Effector memory CD8-positive, alpha-beta T cell (primary cell): ENCODE measurements around the gene SLK.

Experiments
- ATAC-seq: fragments of 150-1000 bp; cut with Tn5 transposase; replicated peaks from 2 replicates; pipeline ENCODE4 v1.10.0; 2021; ENCODE audit warnings: mild to moderate bottlenecking, moderate library complexity
- DNase-seq, 3 experiments: peaks; one replicate each; pipeline ENCODE4 v3.0.0; 2021
- H3K27ac Mint-ChIP-seq, 2 donors: one replicate each; pipeline ENCODE4 v1.8.0; 2022; ENCODE audit warnings: mild to moderate bottlenecking in 2 of 2, mixed read lengths in 2 of 2, moderate library complexity in 2 of 2
- H3K27me3 Mint-ChIP-seq, 2 donors: one replicate each; pipeline ENCODE4 v1.8.0; 2022; ENCODE audit warnings: mixed read lengths in 2 of 2
- H3K36me3 Mint-ChIP-seq: one replicate; pipeline ENCODE4 v1.8.0; 2022; ENCODE audit warnings: mild to moderate bottlenecking, moderate library complexity, mixed read lengths; ENCODE audit not compliant: insufficient read depth
- H3K4me1 Mint-ChIP-seq, 2 donors: one replicate each; pipeline ENCODE4 v1.8.0; 2022; ENCODE audit warnings: low read depth in 2 of 2, mixed read lengths in 2 of 2
- H3K4me3 Mint-ChIP-seq, 2 donors: one replicate each; pipeline ENCODE4 v1.8.0; 2022; ENCODE audit warnings: mild to moderate bottlenecking in 2 of 2, mixed read lengths in 2 of 2, moderate library complexity in 2 of 2
- H3K9me3 Mint-ChIP-seq, 2 donors: one replicate each; pipeline ENCODE4 v1.8.0; 2022; ENCODE audit warnings: mixed read lengths in 2 of 2

The SLK gene

GRCh38 chr10:103983367-103983911 is 16.5 kb downstream of the SLK start:
- ATAC-seq = peak; percentile 89
- Mint-ChIP-seq H3K27ac (peak overlapping the region; percentile 49 to 80), H3K27me3 (no peaks in the 10 kb centered on the region), H3K36me3 (peaks cover 9% of the 10 kb centered on the region), H3K4me3 (peak overlapping the region; percentile 57 to 73), H3K4me1 (peaks cover 46 to 70% of the 10 kb centered on the region in 2 donors), H3K9me3 (no peaks in the 10 kb centered on the region)
- DNase-seq = peak in 2 of 3 experiments; percentile 4 to 14

DNA sequence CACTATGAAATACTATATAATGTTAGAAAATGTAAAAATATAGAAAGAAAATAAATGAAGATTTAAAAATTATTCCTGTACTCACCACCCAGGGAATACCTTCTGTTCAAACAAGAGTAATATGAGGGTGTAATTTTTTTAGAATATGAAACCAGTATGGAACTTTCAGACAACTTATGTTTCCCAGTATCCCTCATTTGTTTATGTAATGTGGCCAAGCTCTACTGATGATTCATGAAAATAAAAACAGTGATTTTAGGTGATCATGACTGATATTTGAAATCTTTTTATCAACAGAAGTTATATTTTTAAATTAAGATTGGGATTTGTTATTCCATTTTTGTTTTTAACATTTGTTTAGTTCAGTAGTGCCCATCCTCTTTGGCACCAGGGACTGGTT is 18.8 kb downstream of the SLK start:
- no peak overlapping the region for H3K4me3 Mint-ChIP-seq
- DNase-seq = no peak
- peaks cover 3% of the 10 kb centered on the region for H3K36me3 Mint-ChIP-seq
- H3K27ac Mint-ChIP-seq = peak overlapping the region in 1 of 2 donors; percentile 80
- no peak for ATAC-seq
- H3K9me3 Mint-ChIP-seq = no peaks in the 10 kb centered on the region
- peaks cover 46 to 73% of the 10 kb centered on the region in 2 donors for H3K4me1 Mint-ChIP-seq
- H3K27me3 Mint-ChIP-seq = no peaks in the 10 kb centered on the region

GRCh38 chr10:103986360-103986759 is 19.4 kb downstream of the SLK start:
- ATAC-seq (peak; percentile 67), DNase-seq (peak in 2 of 3 experiments; percentile 7 to 14)
- peaks cover 41 to 68% of the 10 kb centered on the region in 2 donors for H3K4me1 Mint-ChIP-seq
- H3K9me3 Mint-ChIP-seq = no peaks in the 10 kb centered on the region
- H3K27me3 Mint-ChIP-seq = no peaks in the 10 kb centered on the region
- peak overlapping the region; percentile 31 to 40 for H3K4me3 Mint-ChIP-seq
- peaks cover 5% of the 10 kb centered on the region for H3K36me3 Mint-ChIP-seq
- H3K27ac Mint-ChIP-seq = peak overlapping the region; percentile 80 to 94

DNA sequence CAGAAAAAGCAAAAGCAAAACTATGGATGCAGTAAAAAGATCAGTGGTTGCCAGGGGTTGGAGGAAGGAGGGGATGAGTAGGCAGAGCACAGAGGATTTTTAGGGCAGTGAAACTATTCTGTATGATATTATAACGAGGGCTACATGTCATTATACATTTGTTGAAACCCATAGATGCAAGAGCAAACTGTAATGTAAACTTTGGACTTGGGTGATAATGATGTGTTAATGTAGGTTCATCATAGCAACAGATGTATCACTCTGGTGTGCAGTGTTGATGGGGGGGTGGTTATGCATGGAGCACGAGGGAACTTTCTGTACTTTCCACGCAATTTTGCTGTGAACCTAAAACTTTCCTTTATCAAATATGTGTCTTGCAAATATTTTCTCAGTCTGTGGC is 23.2 kb downstream of the SLK start:
- Mint-ChIP-seq H3K4me1 (peaks cover 23 to 49% of the 10 kb centered on the region in 2 donors), H3K4me3 (peak overlapping the region; percentile 40 to 55), H3K9me3 (no peaks in the 10 kb centered on the region), H3K27me3 (no peaks in the 10 kb centered on the region), H3K27ac (peak overlapping the region; percentile 13 to 62), H3K36me3 (peaks cover 33% of the 10 kb centered on the region)
- DNase-seq = no peak
- ATAC-seq = peak; percentile 38

GRCh38 chr10:103990531-103990930 is 23.6 kb downstream of the SLK start:
- Mint-ChIP-seq H3K9me3 (no peaks in the 10 kb centered on the region), H3K36me3 (peaks cover 33% of the 10 kb centered on the region), H3K27me3 (no peaks in the 10 kb centered on the region), H3K4me1 (peaks cover 22 to 49% of the 10 kb centered on the region in 2 donors), H3K27ac (peak overlapping the region in 1 of 2 donors; percentile 13), H3K4me3 (no peak overlapping the region)
- no peak for ATAC-seq
- DNase-seq = no peak

DNA sequence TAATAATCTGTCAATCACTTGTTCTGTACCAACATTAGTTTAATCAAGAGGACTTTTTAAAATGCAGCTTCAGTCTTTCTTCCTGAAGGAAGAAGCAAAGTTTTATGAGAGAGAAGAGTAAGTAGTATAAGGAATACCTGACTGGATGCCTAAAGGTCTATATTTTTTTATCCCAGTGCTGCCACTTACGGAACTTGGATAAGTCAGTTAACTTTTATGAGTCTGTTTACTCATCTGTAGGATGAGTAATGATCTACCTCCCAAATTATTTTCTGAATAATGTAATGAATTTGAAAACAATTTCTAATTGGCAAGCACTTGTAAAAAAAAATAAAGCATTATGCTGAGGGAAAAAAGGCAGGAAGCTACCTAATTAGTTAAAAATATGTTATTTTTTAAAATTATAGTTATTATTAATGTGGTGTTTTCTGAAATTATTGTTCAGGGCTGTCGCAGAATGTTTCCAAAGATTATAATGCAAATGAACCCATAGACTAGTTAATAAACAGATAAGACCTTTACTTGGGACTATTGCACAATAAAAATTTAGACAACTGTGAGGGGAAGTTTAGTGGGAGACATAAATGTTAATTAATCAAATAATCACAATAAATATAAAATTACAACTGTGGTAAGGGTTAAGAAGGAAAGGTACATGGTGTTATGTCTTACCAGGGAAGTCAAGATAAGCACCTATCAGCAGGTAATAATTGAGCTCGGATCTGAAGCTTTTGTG is 24.6 kb downstream of the SLK start:
- Mint-ChIP-seq H3K4me3 (no peak overlapping the region), H3K27ac (no peak overlapping the region), H3K9me3 (no peaks in the 10 kb centered on the region), H3K27me3 (no peaks in the 10 kb centered on the region), H3K36me3 (peaks cover 37% of the 10 kb centered on the region), H3K4me1 (peaks cover 22 to 46% of the 10 kb centered on the region in 2 donors)
- no peak for ATAC-seq
- no peak for DNase-seq

GRCh38 chr10:103995134-103995533 is 28.2 kb downstream of the SLK start:
- no peak overlapping the region for H3K4me3 Mint-ChIP-seq
- DNase-seq (no peak), ATAC-seq (peak; percentile 19)
- no peaks in the 10 kb centered on the region for H3K27me3 Mint-ChIP-seq
- H3K27ac Mint-ChIP-seq = peak overlapping the region; percentile 74 to 89
- no peaks in the 10 kb centered on the region for H3K9me3 Mint-ChIP-seq
- H3K4me1 Mint-ChIP-seq = peaks cover 7 to 28% of the 10 kb centered on the region in 2 donors
- H3K36me3 Mint-ChIP-seq = peaks cover 68% of the 10 kb centered on the region

DNA sequence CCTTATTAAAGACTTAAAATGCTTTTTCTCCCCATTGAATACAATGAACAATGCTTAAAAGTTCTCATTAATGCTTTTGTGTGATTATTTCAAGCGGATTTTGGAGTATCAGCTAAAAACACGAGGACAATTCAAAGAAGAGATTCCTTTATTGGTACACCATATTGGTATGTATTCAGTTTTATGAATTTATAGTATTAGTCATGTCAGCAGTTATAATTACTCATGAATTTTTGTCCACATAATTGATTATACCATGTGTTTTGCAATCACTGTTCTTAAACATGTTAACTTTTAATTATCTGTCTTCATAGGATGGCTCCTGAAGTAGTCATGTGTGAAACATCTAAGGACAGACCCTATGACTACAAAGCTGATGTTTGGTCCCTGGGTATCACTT is 31.9 kb downstream of the SLK start:
- ATAC-seq (no peak), DNase-seq (no peak)
- Mint-ChIP-seq H3K9me3 (no peaks in the 10 kb centered on the region), H3K4me3 (no peak overlapping the region), H3K4me1 (peaks cover 5 to 27% of the 10 kb centered on the region in 2 donors), H3K36me3 (peaks cover 68% of the 10 kb centered on the region), H3K27me3 (no peaks in the 10 kb centered on the region), H3K27ac (no peak overlapping the region)

GRCh38 chr10:104002911-104003310 is 36.0 kb downstream of the SLK start:
- no peak for ATAC-seq
- peak overlapping the region in 1 of 2 donors; percentile 20 for H3K27ac Mint-ChIP-seq
- H3K4me3 Mint-ChIP-seq = no peak overlapping the region
- no peaks in the 10 kb centered on the region for H3K9me3 Mint-ChIP-seq
- no peak for DNase-seq
- peaks cover 2 to 20% of the 10 kb centered on the region in 2 donors for H3K4me1 Mint-ChIP-seq
- H3K36me3 Mint-ChIP-seq = peaks cover 80% of the 10 kb centered on the region
- no peaks in the 10 kb centered on the region for H3K27me3 Mint-ChIP-seq

DNA sequence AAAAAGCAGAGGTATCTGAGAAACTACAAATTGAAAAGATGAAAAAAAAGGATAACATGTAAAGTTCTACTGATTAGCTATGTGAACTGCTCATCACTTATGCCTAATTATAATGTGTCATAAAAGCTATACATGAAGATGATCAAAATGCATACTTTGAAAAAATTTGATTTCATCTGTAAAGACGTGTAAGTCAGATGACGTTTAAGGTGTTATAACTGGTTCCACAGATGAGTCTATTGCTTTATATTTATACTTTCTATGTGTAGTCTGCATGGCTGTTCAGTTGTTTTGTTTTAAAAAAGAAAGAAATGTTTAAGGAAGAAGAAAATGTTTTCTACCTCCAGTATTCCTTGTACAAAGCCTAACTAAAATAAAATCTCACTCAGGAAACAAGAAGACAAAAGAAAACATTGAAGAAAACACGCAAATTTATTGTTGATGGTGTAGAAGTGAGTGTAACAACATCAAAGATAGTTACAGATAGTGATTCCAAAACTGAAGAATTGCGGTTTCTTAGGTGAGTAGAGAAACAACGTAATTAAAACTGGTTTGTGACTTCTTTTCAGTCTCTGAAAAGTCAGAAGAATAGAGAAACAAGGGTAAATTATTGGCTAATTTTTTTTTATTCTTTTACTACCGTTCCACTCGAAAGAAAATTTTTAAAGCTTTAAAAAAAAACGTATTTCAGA is 38.4 kb downstream of the SLK start:
- Mint-ChIP-seq H3K36me3 (peaks cover 64% of the 10 kb centered on the region), H3K9me3 (no peaks in the 10 kb centered on the region), H3K4me3 (peak overlapping the region in 1 of 2 donors; percentile 45), H3K27me3 (no peaks in the 10 kb centered on the region), H3K4me1 (peaks cover 2 to 22% of the 10 kb centered on the region in 2 donors), H3K27ac (peak overlapping the region in 1 of 2 donors; percentile 92)
- peak; percentile 22 for ATAC-seq
- no peak for DNase-seq

GRCh38 chr10:104011904-104012303 is 45.0 kb downstream of the SLK start:
- no peak for ATAC-seq
- DNase-seq = no peak
- no peak overlapping the region for H3K4me3 Mint-ChIP-seq
- peaks cover 1 to 4% of the 10 kb centered on the region in 2 donors for H3K4me1 Mint-ChIP-seq
- H3K9me3 Mint-ChIP-seq = no peaks in the 10 kb centered on the region
- H3K27ac Mint-ChIP-seq = no peak overlapping the region
- H3K27me3 Mint-ChIP-seq = no peaks in the 10 kb centered on the region
- peaks cover 39% of the 10 kb centered on the region for H3K36me3 Mint-ChIP-seq

DNA sequence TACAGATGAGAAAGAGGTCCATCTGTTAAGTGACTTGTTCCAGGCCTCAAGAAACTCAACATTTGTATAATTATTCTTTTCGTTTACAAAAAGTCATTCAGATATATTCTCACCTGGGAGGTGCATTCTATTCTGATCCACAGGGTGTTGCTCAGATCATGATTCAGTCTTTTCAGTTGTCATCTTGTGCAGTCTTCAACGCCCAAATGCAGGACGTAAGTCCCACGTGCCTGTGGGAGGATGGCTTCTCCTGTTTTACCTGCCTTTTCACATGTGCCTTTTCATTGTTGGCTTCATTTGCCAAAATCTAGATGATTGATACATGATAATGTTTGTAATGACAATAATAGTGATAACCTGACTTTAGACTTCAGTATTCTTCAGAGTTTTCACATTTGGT is 46.5 kb downstream of the SLK start:
- peaks cover 1 to 4% of the 10 kb centered on the region in 2 donors for H3K4me1 Mint-ChIP-seq
- H3K36me3 Mint-ChIP-seq = peaks cover 41% of the 10 kb centered on the region
- DNase-seq = no peak
- no peak overlapping the region for H3K4me3 Mint-ChIP-seq
- H3K27ac Mint-ChIP-seq = peak overlapping the region in 1 of 2 donors; percentile 35
- H3K27me3 Mint-ChIP-seq = no peaks in the 10 kb centered on the region
- H3K9me3 Mint-ChIP-seq = no peaks in the 10 kb centered on the region
- no peak for ATAC-seq

DNA sequence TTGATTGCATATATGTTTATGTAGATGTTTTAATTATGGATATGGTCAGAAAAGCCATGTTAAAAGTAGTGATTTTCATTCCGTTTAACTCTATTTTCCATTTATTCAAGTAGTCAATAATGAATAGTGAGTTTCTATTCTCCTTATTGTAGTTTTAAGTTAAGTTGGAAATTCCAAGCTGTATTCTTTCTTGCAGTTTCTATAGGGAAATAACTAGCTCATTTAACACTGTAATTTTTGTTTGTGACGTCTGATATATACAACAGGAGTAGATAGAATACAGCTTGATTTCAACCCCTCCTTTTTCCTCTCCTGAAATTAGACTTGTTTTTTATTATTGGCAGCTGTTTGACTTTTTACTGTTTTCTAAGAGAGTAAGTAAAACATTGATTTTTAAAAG is 47.2 kb downstream of the SLK start:
- Mint-ChIP-seq H3K27ac (no peak overlapping the region), H3K9me3 (no peaks in the 10 kb centered on the region), H3K4me3 (no peak overlapping the region), H3K4me1 (peaks cover 1 to 4% of the 10 kb centered on the region in 2 donors), H3K27me3 (no peaks in the 10 kb centered on the region), H3K36me3 (peaks cover 47% of the 10 kb centered on the region)
- DNase-seq (no peak), ATAC-seq (no peak)
